Glutamatergic neuron (in vitro differentiated cells): Measurements from ENCODE around the gene SETDB1. TPM values are rescaled to one million over a fixed set of nuclear protein-coding genes. Genes with fewer than 3 reads are reported as not detected.

Experiments
- DNase-seq: peaks from one replicate; pipeline ENCODE4 v3.0.0; 2022
- H3K27ac Mint-ChIP-seq: one replicate; pipeline ENCODE4 v1.8.0; 2020; ENCODE audit warnings: mild to moderate bottlenecking, mixed read lengths, inconsistent platforms; ENCODE audit not compliant: unreplicated experiment
- H3K27me3 Mint-ChIP-seq: one replicate; pipeline ENCODE4 v1.8.0; 2020; ENCODE audit warnings: mild to moderate bottlenecking, moderate library complexity, mixed read lengths, inconsistent platforms; ENCODE audit not compliant: unreplicated experiment
- H3K36me3 Mint-ChIP-seq: one replicate; pipeline ENCODE4 v1.8.0; 2020; ENCODE audit warnings: mild to moderate bottlenecking, mixed read lengths, inconsistent platforms; ENCODE audit not compliant: unreplicated experiment
- H3K4me1 Mint-ChIP-seq: one replicate; pipeline ENCODE4 v1.8.0; 2020; ENCODE audit warnings: mild to moderate bottlenecking, low read depth, mixed read lengths, inconsistent platforms; ENCODE audit not compliant: unreplicated experiment
- H3K4me3 Mint-ChIP-seq: one replicate; pipeline ENCODE4 v1.8.0; 2020; ENCODE audit warnings: mild to moderate bottlenecking, mixed read lengths, inconsistent platforms; ENCODE audit not compliant: unreplicated experiment
- H3K9me3 Mint-ChIP-seq: one replicate; pipeline ENCODE4 v1.8.0; 2020; ENCODE audit warnings: mild to moderate bottlenecking, moderate library complexity, mixed read lengths, inconsistent platforms; ENCODE audit not compliant: unreplicated experiment
- CTCF ChIP-seq: fragments of 200-600 bp; sonication (generic); IDR thresholded peaks from one replicate; pipeline ENCODE4 v1.5.0; 2021; ENCODE audit not compliant: partially characterized antibody, unreplicated experiment
- total RNA-seq: library from RNA; stranded (reverse); fragmentation: NEBNext Ultra II Directional; extraction: Animal tissue kit (Norgen Biotek cat#: 25700); gene quantifications from one replicate; pipeline ENCODE4 v1.2.1, GENCODE V29; 2021; ENCODE audit not compliant: unreplicated experiment

The SETDB1 gene
- total RNA-seq, 1 donor from 2014 or later, result 57.0 TPM

GRCh38 chr1:150971583-150972416 is 45.6 kb downstream of the SETDB1 start:
- Mint-ChIP-seq H3K36me3 (peaks cover 8% of the 10 kb centered on the region), H3K4me1 (peaks cover 29% of the 10 kb centered on the region), H3K9me3 (peaks cover 5% of the 10 kb centered on the region), H3K27ac (peak overlapping the region; percentile 95), H3K27me3 (peaks cover 7% of the 10 kb centered on the region), H3K4me3 (peak overlapping the region; percentile 78)
- peak; percentile 26 for TF ChIP-seq CTCF
- peak; percentile 35 for DNase-seq

- H3K4me3 Mint-ChIP-seq, result peak overlapping the region; percentile 78
- H3K27me3 Mint-ChIP-seq, result peaks cover 7% of the 10 kb centered on the region
- H3K9me3 Mint-ChIP-seq, result peaks cover 5% of the 10 kb centered on the region
- TF ChIP-seq CTCF, result no peak
- H3K4me1 Mint-ChIP-seq, result peaks cover 29% of the 10 kb centered on the region
- H3K36me3 Mint-ChIP-seq, result peaks cover 8% of the 10 kb centered on the region
- DNase-seq, result no peak
- H3K27ac Mint-ChIP-seq, result peak overlapping the region; percentile 70
Observed at GRCh38 chr1:150972417-150972940, 46.3 kb downstream of the SETDB1 start.

- peaks cover 4% of the 10 kb centered on the region for H3K9me3 Mint-ChIP-seq
- peaks cover 7% of the 10 kb centered on the region for H3K27me3 Mint-ChIP-seq
- peak overlapping the region; percentile 70 for H3K27ac Mint-ChIP-seq
- peaks cover 29% of the 10 kb centered on the region for H3K4me1 Mint-ChIP-seq
- no peak for TF ChIP-seq CTCF
- H3K36me3 Mint-ChIP-seq, result no peaks in the 10 kb centered on the region
- peak overlapping the region; percentile 78 for H3K4me3 Mint-ChIP-seq
- peak; percentile 38 for DNase-seq
Observed at GRCh38 chr1:150973258-150973835, 47.2 kb downstream of the SETDB1 start.

- peaks cover 7% of the 10 kb centered on the region for H3K27me3 Mint-ChIP-seq
- H3K27ac Mint-ChIP-seq, result peak overlapping the region; percentile 70
- H3K36me3 Mint-ChIP-seq, result no peaks in the 10 kb centered on the region
- peak; percentile 54 for DNase-seq
- no peak for TF ChIP-seq CTCF
- peaks cover 4% of the 10 kb centered on the region for H3K9me3 Mint-ChIP-seq
- H3K4me3 Mint-ChIP-seq, result peak overlapping the region; percentile 78
- H3K4me1 Mint-ChIP-seq, result peaks cover 29% of the 10 kb centered on the region
Observed at GRCh38 chr1:150973836-150974579, 47.8 kb downstream of the SETDB1 start.
